PC-9 (cell line): Measurements from ENCODE around the gene ZNF592. TPM values are rescaled to one million over a fixed set of nuclear protein-coding genes. Genes with fewer than 3 reads are reported as not detected.
"Not testable (repeated sequence)": the region's sequence is repeated elsewhere in the genome, so short reads cannot be mapped to it uniquely, and the experiment has no call there.

ENCODE experiments used
- BruUV-seq: library from RNA; stranded (reverse); fragments of 400-500 nt; replicated peaks from 2 replicates; lab custom pipeline; 2021; lab: Mats Ljungman, UMichigan
- CTCF ChIA-PET: fragments of 300-600 bp; sonication (Branson Sonifier 250); formaldehyde crosslinking; loops from one replicate; lab custom pipeline; 2022; ENCODE audit warnings: antibody characterized with exemption; lab: Charles Lee
- POLR2A ChIA-PET: fragments of 300-600 bp; sonication (Branson Sonifier 250); formaldehyde crosslinking; loops from one replicate; lab custom pipeline; 2022; ENCODE audit warnings: antibody characterized with exemption; ENCODE audit not compliant: unreplicated experiment; lab: Charles Lee
- DNase-seq, 2 experiments: peaks; one replicate each; pipeline versions ENCODE4 v3.0.0 to v3.0.0-alpha.2; 2015 to 2022; ENCODE audit warnings: mixed read lengths in 1 of 2
- H2AFZ ChIP-seq: fragments of 200-600 bp; sonication (generic); 2 replicates; pipeline ENCODE4 v1.8.1; 2017; ENCODE audit warnings: antibody characterized with exemption
- H3F3A ChIP-seq: fragments of 200-600 bp; sonication (generic); 2 replicates; pipeline ENCODE4 v1.8.1; 2017; ENCODE audit warnings: antibody characterized with exemption, mild to moderate bottlenecking, low read depth; ENCODE audit not compliant: insufficient read depth
- H3K27ac ChIP-seq: fragments of 200-600 bp; sonication (generic); 2 replicates; pipeline ENCODE4 v1.6.1; 2016; ENCODE audit warnings: mixed run types
- H3K27me3 ChIP-seq: fragments of 200-600 bp; sonication (generic); 2 replicates; pipeline ENCODE4 v1.6.1; 2016; ENCODE audit warnings: low read depth, mixed run types; ENCODE audit not compliant: insufficient read depth
- H3K36me3 ChIP-seq: fragments of 200-600 bp; sonication (generic); 2 replicates; pipeline ENCODE4 v1.6.1; 2016; ENCODE audit warnings: low read depth, mixed run types
- H3K4me1 ChIP-seq: fragments of 200-600 bp; sonication (generic); replicated peaks from 2 replicates; pipeline ENCODE4 v1.6.1; 2016; ENCODE audit warnings: mixed run types; ENCODE audit not compliant: insufficient read depth
- H3K4me2 ChIP-seq: fragments of 200-600 bp; sonication (generic); 2 replicates; pipeline ENCODE4 v1.6.1; 2017; ENCODE audit warnings: mixed run types
- H3K4me3 ChIP-seq: fragments of 200-600 bp; sonication (generic); 2 replicates; pipeline ENCODE4 v1.6.1; 2016; ENCODE audit warnings: mixed run types
- H3K79me2 ChIP-seq: fragments of 200-600 bp; sonication (generic); 2 replicates; pipeline ENCODE4 v1.6.1; 2017; ENCODE audit warnings: low read depth, mixed run types
- H3K9me2 ChIP-seq: fragments of 200-600 bp; sonication (generic); 2 replicates; pipeline ENCODE4 v1.8.1; 2017; ENCODE audit warnings: mild to moderate bottlenecking; ENCODE audit not compliant: insufficient read depth
- H3K9me3 ChIP-seq: fragments of 200-600 bp; sonication (generic); 2 replicates; pipeline ENCODE4 v1.8.1; 2016; ENCODE audit warnings: low read depth; ENCODE audit not compliant: insufficient read depth
- H4K20me1 ChIP-seq: fragments of 200-600 bp; sonication (generic); 2 replicates; pipeline ENCODE4 v1.8.1; 2017; ENCODE audit not compliant: insufficient read depth
- CTCF ChIP-seq: fragments of 200-600 bp; sonication (generic); conservative IDR thresholded peaks from 2 replicates; pipeline ENCODE4 v1.6.1; 2017; ENCODE audit warnings: mixed run types, antibody characterized with exemption, mild to moderate bottlenecking, moderate library complexity
- EZH2 ChIP-seq: fragments of 200-600 bp; sonication (generic); IDR thresholded peaks from 2 replicates; pipeline ENCODE4 v1.8.0; 2017; ENCODE audit warnings: antibody characterized with exemption, low read depth
- intact Hi-C: fragments of 100-400 bp; cut with micrococcal nuclease; formaldehyde crosslinking; loops from one replicate; pipeline ENCODE4 v1.10.0; 2022; ENCODE audit not compliant: unreplicated experiment
- total RNA-seq: library from RNA; stranded (reverse); gene quantifications from 2 replicates; pipeline ENCODE4 v1.2.3, GENCODE V29; 2021

ZNF592 gene
- total RNA-seq, 1 experiment from 2014 or later, result 27.5 TPM

GRCh38 chr15:84750583-84751092 lies 2.2 kb downstream of the ZNF592 start:
- intact Hi-C loops, result no loop called here
- no peak for TF ChIP-seq CTCF
- TF ChIP-seq EZH2, result no peak
- Histone ChIP-seq H3F3A (peaks cover 24% of the 10 kb centered on the region; the same call in 1 of the 2 replicates), H3K4me1 (peaks cover 39% of the 10 kb centered on the region), H3K9me2 (no peaks in the 10 kb centered on the region), H2AFZ (no peak overlapping the region), H3K4me3 (peak overlapping the region; percentile 91), H3K9me3 (no peaks in the 10 kb centered on the region), H3K79me2 (peaks cover 76% of the 10 kb centered on the region), H4K20me1 (peaks cover 42% of the 10 kb centered on the region), H3K27me3 (no peaks in the 10 kb centered on the region), H3K4me2 (peak overlapping the region; percentile 98), H3K27ac (no peak overlapping the region; the same call in 1 of the 2 replicates), H3K36me3 (no peaks in the 10 kb centered on the region)
- no peak for DNase-seq
- ChIA-PET POLR2A (interaction anchor here (0.6 kb wide), 1 partner anchor 177 kb away, joined by 4 read pairs; no protein-coding TSS in a partner anchor), CTCF (no interaction called here)
- BruUV-seq, result no TSS peak

- H3K4me2 ChIP-seq, H2AFZ ChIP-seq, BruUV-seq, H3K27ac ChIP-seq, H3K9me2 ChIP-seq, H3K36me3 ChIP-seq, DNase-seq, H3K9me3 ChIP-seq, CTCF ChIA-PET, H3K4me3 ChIP-seq, H3K27me3 ChIP-seq, intact Hi-C loops: not testable (repeated sequence)
- Histone ChIP-seq H4K20me1 (peaks cover 44% of the 10 kb centered on the region), H3F3A (peaks cover 24% of the 10 kb centered on the region; the same call in 1 of the 2 replicates), H3K4me1 (peaks cover 34% of the 10 kb centered on the region), H3K79me2 (peaks cover 79% of the 10 kb centered on the region)
- POLR2A ChIA-PET, result interaction anchor here (0.6 kb wide), 1 partner anchor 136 kb away, joined by 4 read pairs; no protein-coding TSS in a partner anchor
Observed at GRCh38 chr15:84751721-84752120, 3.3 kb downstream of the ZNF592 start.

- H3K79me2 ChIP-seq, result peaks cover 84% of the 10 kb centered on the region
- no peak overlapping the region for H3K4me3 ChIP-seq
- BruUV-seq, result no TSS peak
- intact Hi-C loops, result no loop called here
- no peaks in the 10 kb centered on the region for H3K36me3 ChIP-seq
- TF ChIP-seq CTCF (no peak), EZH2 (no peak)
- H3K4me1 ChIP-seq, result peaks cover 29% of the 10 kb centered on the region
- peak overlapping the region; percentile 18; the same call in 1 of the 2 replicates for H3K27ac ChIP-seq
- ChIA-PET CTCF (interaction anchor here (0.5 kb wide), 1 partner anchor 411 kb away, joined by 5 read pairs; no protein-coding TSS in a partner anchor), POLR2A (interaction anchor here (0.5 to 0.6 kb wide), 2 partner anchors 17 to 136 kb away, joined by 4 read pairs; no protein-coding TSS in a partner anchor)
- no peak for DNase-seq
- H3K9me2 ChIP-seq, result no peaks in the 10 kb centered on the region
- peaks cover 21% of the 10 kb centered on the region; the same call in 1 of the 2 replicates for H3F3A ChIP-seq
- H3K27me3 ChIP-seq, result no peaks in the 10 kb centered on the region
- peaks cover 44% of the 10 kb centered on the region for H4K20me1 ChIP-seq
- no peak overlapping the region for H2AFZ ChIP-seq
- H3K4me2 ChIP-seq, result peak overlapping the region; percentile 28; the same call in 1 of the 2 replicates
- H3K9me3 ChIP-seq, result no peaks in the 10 kb centered on the region
Observed at GRCh38 chr15:84752195-84752594, 3.8 kb downstream of the ZNF592 start.
